Activated T-cell treated with anti-CD3 and anti-CD28 coated beads, Interleukin-2, amount 50 U/mL, for 4 hours (primary cell): ENCODE data around the gene ZNF385B. TPM values are rescaled to one million over a fixed set of nuclear protein-coding genes. Genes with fewer than 3 reads are reported as not detected.
"Not testable (repeated sequence)": the region's sequence is repeated elsewhere in the genome, so short reads cannot be mapped to it uniquely, and the experiment has no call there.

Experiments used
- ATAC-seq, 2 donors: fragments of 200-7000 bp; cut with Tn5 transposase; one replicate each; pipeline ENCODE4 v1.10.0; 2021
- DNase-seq: peaks from one replicate; pipeline ENCODE4 v3.0.0-alpha.2; 2020
- H3K27me3 Mint-ChIP-seq: one replicate; pipeline ENCODE4 v1.8.0; 2021; ENCODE audit warnings: low read depth, mixed read lengths
- H3K36me3 Mint-ChIP-seq: one replicate; pipeline ENCODE4 v1.8.0; 2022; ENCODE audit warnings: mixed read lengths; ENCODE audit not compliant: insufficient read depth
- H3K4me1 Mint-ChIP-seq: one replicate; pipeline ENCODE4 v1.8.0; 2021; ENCODE audit warnings: low read depth, mixed read lengths
- H3K4me3 Mint-ChIP-seq: one replicate; pipeline ENCODE4 v1.8.0; 2021; ENCODE audit warnings: mild to moderate bottlenecking, moderate library complexity, mixed read lengths
- H3K9me3 Mint-ChIP-seq: one replicate; pipeline ENCODE4 v1.8.0; 2021; ENCODE audit warnings: mixed read lengths
- total RNA-seq, 3 donors: library from RNA; stranded (reverse); gene quantifications; one replicate each; pipeline ENCODE4 v1.2.1, GENCODE V29; 2021

Gene ZNF385B
- total RNA-seq, 3 donors from 2014 or later: 0.08 TPM; not detected in 2

DNA sequence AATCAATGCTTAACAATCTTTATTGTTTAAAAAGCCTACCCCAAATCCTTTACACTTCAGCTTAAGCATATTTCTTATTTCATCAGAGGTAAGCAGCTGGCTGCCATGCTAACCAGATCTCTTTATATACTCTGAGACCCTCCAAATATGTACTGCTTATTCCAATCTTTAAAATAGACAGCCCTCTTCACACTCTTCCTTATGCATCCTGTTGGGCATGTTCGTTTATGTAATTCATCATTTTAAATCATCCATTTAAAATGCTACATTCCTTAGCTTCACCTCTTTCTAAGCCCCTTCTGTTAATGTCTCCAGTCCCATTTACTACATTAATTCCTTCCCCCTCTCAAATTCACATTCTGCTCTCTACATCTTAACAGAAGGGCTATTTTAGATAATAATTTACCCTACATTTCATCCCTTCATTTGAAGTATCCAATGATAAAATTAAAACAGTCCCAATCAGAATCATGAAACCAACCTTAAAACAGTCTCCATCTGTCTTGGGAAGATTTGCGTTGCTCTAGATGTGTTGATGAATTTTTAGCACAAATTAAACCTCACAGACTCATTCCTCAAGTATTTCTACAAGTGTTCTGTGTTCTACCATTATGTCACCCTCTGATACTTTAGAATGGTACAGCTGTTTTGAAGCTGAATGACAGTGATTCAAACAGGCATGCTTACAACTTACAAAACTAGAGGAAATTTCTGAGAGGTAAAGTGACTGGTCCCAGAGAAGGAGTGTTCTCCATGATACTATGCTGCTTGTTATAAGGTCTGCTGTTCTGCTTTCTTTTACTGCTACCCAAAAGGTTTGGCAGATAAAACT lies 59.1 kb downstream of the ZNF385B start:
- Mint-ChIP-seq H3K9me3 (no peaks in the 10 kb centered on the region), H3K4me3 (no peak overlapping the region), H3K4me1 (no peaks in the 10 kb centered on the region), H3K27me3 (peaks cover 5% of the 10 kb centered on the region), H3K36me3 (no peaks in the 10 kb centered on the region)
- no peak for DNase-seq
- ATAC-seq: no peak

DNA sequence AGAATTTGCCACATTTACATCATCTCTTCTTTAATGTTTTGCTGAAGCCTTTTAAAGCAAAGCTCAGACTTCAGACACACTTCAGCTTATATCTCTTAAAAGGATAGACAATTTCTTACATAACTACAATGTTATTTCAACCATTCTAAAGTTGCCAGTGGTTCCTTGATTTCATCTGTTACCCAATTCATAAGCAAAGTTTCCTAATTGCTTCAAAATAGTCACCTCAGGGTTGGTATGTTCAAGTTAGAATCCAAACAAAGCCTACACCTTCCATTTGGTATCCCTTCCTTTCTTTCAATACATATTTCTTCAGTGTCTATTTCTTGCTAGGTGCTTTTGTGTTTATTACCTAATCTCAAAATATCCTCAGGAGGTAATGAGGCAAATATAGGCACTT lies 60.6 kb downstream of the ZNF385B start:
- H3K4me3 Mint-ChIP-seq: no peak overlapping the region
- H3K36me3 Mint-ChIP-seq: no peaks in the 10 kb centered on the region
- H3K27me3 Mint-ChIP-seq: peaks cover 4% of the 10 kb centered on the region
- ATAC-seq (no peak), DNase-seq (no peak)
- no peaks in the 10 kb centered on the region for H3K9me3 Mint-ChIP-seq
- H3K4me1 Mint-ChIP-seq: no peaks in the 10 kb centered on the region

DNA sequence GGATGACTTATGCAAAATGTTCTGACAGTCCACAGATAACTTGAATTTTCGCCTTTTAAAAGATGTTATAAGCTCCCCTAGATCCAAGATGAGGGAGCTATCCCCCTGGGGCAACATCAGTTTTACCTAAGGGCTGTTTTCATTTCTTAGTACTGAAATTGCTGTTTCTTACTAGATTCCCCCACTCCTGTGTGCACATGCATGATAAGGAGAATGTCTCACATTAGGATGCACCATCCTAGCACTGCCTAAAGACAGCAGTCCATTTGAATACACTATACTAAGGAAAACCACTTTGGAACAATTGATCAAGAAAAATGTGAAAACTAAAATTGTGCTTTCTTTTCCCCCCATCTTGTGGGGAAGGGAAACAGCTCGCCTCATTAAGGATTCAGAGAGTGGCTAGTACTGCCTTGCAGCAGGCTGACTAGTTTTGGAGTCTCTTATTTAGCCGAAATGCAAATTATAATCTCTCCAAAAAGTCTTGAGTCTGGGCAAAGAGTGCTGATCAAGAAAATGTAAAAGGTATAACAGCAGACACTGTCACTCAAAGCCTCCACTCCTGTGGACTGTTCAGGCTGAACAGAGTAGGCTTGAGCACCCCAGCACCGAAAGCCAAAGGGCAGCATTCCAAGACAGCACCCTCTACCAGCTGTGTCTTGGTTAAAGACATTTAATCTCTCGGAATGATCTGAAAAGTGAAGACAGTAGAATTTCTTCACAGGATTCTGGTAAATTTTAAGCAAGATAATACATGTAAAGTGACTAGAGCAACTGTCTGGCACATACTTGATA lies 65.0 kb downstream of the ZNF385B start:
- H3K27me3 Mint-ChIP-seq: no peaks in the 10 kb centered on the region
- H3K9me3 Mint-ChIP-seq: no peaks in the 10 kb centered on the region
- ATAC-seq (no peak), DNase-seq (no peak)
- H3K4me3 Mint-ChIP-seq: no peak overlapping the region
- no peaks in the 10 kb centered on the region for H3K36me3 Mint-ChIP-seq
- no peaks in the 10 kb centered on the region for H3K4me1 Mint-ChIP-seq

DNA sequence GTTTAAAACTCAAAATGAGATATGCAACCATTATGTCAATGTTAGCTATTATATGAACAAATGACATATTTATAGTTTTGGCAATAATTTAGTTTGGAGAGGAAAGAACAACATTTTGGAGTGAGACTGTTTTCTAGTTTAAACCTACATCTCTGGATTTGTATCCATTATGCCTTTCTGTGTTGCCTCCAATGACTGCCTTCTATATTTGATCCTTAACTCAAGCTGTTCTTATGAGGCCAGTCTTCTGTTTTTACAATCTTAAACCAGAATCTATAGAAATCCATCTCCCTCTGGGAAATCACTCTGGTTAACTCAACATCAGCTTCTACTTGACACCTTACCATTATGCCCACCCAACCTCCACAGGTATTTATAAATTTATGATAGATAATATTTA lies 67.5 kb downstream of the ZNF385B start:
- no peaks in the 10 kb centered on the region for H3K9me3 Mint-ChIP-seq
- no peak for ATAC-seq
- no peaks in the 10 kb centered on the region for H3K36me3 Mint-ChIP-seq
- no peak for DNase-seq
- H3K4me3 Mint-ChIP-seq: no peak overlapping the region
- no peaks in the 10 kb centered on the region for H3K4me1 Mint-ChIP-seq
- H3K27me3 Mint-ChIP-seq: no peaks in the 10 kb centered on the region

DNA sequence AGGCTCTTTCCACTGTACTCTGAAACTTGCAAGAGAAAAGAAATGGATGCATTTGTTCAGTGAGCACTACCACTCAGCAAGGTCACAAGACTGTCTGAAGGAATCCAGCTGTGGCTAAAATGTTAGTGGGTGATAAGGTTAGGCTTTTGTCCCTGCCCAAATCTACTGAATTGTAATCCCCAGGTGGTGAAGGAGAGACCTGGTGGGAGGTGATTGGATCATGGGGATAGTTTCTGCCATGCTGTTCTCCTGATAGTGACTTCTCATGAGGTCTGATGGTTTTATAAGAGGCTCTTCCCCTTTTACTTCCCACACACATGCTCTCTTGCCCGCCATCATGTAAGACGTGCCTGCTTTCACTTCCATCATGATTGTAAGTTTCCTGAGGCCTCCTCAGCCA lies 68.2 kb downstream of the ZNF385B start:
- Mint-ChIP-seq H3K4me3 (no peak overlapping the region), H3K9me3 (no peaks in the 10 kb centered on the region), H3K27me3 (no peaks in the 10 kb centered on the region)

DNA sequence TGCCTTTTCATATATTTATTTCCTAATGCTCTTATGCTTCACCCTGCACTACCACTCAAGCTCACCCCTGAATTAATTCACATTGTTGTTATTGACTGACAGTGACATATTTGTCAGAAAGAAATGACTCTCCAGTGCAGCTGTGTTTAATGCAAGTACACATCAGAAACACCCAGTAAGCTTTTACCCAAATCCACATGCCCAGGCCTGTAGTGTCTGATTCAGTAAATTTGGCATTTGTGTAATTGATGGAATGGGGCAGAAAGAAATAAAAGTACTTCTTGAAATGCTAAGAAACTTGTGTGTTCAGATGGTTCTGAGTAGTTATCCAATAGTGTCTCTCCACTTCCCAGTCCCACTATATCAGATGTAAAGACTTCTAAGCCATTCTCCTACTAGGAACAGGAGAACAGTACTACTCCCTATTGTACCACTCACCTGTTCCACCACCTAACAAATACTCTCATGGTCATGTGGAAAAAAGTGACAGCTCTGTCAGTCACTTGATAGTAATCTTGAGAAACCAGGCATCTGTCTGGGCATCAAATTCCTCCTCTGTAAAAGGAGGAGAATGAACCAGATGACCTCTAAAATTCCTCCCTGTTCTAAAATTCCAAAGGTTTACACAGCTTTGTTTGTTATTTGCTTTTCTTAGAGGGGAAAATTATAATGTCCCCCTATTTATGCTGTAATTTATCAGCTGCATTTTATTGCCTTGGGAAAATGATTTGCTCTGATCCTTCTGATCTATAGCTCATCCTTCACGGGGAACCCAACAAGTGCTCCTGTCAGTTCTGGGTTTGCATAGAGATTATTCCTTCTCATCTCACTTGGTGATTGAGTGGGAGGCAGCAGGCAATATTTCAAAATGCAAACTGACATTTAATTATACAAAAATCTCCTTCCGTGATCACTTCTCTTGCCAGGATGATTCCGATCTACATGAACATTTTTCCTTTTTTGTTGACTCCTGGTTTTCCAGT lies 70.9 kb downstream of the ZNF385B start:
- Mint-ChIP-seq H3K4me1 (no peaks in the 10 kb centered on the region), H3K27me3 (no peaks in the 10 kb centered on the region), H3K36me3 (no peaks in the 10 kb centered on the region), H3K4me3 (no peak overlapping the region), H3K9me3 (no peaks in the 10 kb centered on the region)
- DNase-seq: no peak
- ATAC-seq: no peak

More for the DNA sequence above, 68.2 kb downstream of the ZNF385B start:
- ATAC-seq (no peak), DNase-seq (no peak)
- H3K36me3 Mint-ChIP-seq: no peaks in the 10 kb centered on the region
- no peaks in the 10 kb centered on the region for H3K4me1 Mint-ChIP-seq

DNA sequence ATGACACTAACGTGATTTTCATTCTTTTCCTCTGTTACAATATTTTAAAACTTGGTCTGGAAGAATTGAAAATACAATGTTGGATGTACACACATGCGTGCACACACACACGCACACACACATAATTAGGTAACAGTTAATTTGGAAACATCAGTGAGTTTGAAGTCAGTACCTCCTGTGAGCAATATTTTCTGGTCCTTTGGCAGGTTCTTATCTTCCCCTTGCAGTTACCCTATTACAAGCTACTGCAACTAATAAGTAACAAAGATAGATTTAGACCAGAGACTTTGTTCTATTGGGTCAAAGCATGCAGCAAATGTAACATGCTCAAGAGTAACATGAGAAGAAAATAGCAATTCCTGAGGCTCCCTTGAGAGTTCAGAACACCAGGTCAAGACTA lies 73.3 kb downstream of the ZNF385B start:
- Mint-ChIP-seq H3K4me3 (no peak overlapping the region), H3K27me3 (no peaks in the 10 kb centered on the region), H3K9me3 (peaks cover 4% of the 10 kb centered on the region), H3K36me3 (no peaks in the 10 kb centered on the region), H3K4me1 (no peaks in the 10 kb centered on the region)
- no peak for ATAC-seq
- no peak for DNase-seq

DNA sequence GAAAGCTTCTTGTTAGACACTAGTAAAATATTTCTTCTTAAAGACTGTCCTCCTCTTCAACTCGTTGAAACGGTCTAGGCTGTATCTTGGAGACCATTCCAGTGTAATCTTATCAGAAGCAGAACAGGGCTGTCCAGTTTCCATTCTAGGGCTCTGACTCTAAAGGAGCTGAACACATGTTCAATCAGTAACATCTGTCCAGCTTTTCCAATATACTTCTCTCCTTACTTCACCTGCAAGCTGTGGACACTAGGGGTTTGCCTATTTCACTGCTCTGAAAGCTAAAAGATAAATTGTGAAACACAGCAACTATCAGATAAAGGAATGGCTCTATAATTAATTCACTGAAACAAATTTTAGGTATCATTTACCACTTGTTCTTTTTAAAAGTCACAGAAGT lies 73.8 kb downstream of the ZNF385B start:
- H3K4me3 Mint-ChIP-seq: no peak overlapping the region
- peaks cover 4% of the 10 kb centered on the region for H3K9me3 Mint-ChIP-seq
- no peaks in the 10 kb centered on the region for H3K27me3 Mint-ChIP-seq
- no peak for ATAC-seq
- no peaks in the 10 kb centered on the region for H3K4me1 Mint-ChIP-seq
- no peaks in the 10 kb centered on the region for H3K36me3 Mint-ChIP-seq
- no peak for DNase-seq

DNA sequence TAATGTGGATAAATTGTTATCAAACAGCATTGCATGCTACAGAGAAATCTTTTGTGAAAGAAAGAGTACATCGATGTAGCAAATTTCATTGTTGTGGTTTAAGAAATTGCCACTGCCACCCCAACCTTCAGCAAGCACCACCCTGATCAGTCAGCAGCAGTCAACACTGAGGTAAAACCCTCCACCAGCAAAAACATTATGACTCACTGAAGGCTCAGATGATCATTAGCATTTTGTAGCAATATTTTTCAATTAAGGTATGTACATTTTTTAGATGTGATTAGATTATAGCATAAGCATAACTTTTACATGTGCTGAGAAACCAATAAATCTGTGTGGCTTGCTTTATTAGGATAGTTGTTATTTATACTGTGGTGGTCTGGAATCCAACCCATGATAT lies 75.5 kb downstream of the ZNF385B start:
- no peak for ATAC-seq
- no peak for DNase-seq
- H3K27me3 Mint-ChIP-seq: no peaks in the 10 kb centered on the region

DNA sequence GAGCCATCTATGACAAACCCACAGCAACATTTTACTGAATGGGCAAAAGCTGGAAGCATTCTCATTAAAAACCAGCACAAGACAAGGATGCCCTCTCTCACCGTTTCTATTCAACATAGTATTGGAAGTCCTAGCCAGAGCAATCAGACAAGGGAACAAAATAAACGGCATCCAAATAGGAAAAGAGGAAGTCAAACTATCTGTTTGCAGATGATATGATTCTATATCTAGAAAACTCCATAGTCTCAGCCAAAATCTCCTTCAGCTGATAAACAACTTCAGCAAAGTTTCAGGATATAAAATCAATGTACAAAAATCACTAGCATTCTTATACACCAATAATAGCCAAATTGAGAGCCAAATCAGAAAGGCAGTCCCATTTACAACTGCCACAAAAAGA lies 79.1 kb downstream of the ZNF385B start:
- H3K9me3 Mint-ChIP-seq, ATAC-seq, H3K36me3 Mint-ChIP-seq, H3K4me1 Mint-ChIP-seq, H3K4me3 Mint-ChIP-seq, H3K27me3 Mint-ChIP-seq, DNase-seq: not testable (repeated sequence)

More for the DNA sequence above, 75.5 kb downstream of the ZNF385B start:
- H3K36me3 Mint-ChIP-seq: no peaks in the 10 kb centered on the region
- peaks cover 4% of the 10 kb centered on the region for H3K9me3 Mint-ChIP-seq
- H3K4me3 Mint-ChIP-seq: no peak overlapping the region
- no peaks in the 10 kb centered on the region for H3K4me1 Mint-ChIP-seq

DNA sequence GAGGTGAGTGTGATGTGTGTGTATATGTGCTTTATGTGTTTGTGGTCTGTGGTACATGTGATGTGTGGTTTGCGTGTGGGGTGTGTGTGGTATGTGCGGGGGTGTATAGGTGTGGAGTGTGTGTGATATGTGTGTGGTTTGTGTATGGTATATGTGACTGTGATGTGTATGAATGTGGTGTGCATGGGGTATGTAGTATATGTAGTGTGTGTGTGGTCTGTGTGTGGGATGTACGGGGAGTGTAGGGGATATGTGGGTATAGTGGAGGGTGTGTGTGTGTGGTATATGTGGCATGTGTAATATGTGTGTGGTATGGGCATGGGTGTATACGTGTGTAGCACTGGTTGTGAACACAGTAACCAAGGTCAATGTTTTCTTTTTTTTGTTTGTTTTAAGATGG lies 87.4 kb downstream of the ZNF385B start:
- ATAC-seq (no peak), DNase-seq (no peak)
- Mint-ChIP-seq H3K4me3 (no peak overlapping the region), H3K9me3 (no peaks in the 10 kb centered on the region), H3K27me3 (peaks cover 12% of the 10 kb centered on the region), H3K4me1 (no peaks in the 10 kb centered on the region), H3K36me3 (no peaks in the 10 kb centered on the region)

DNA sequence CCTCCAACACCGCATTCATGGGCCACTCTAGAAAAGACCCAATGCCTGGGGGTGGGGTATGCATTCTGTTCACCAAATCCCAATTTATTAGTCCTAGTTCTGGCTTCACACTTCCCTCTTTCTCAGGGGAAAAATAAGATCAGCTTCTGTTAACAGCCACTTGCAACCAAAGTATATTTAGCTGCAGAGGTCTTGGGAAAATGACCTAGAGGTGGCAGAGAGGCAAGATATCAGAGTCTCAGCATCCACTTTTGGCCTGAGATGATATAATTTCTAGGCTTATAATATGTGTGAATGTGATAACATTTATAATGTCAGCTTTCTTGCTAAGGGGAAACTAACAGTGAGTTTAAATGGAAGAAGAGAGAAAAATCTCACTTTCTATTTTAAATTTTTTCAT lies 89.1 kb downstream of the ZNF385B start:
- Mint-ChIP-seq H3K9me3 (no peaks in the 10 kb centered on the region), H3K4me1 (no peaks in the 10 kb centered on the region), H3K36me3 (no peaks in the 10 kb centered on the region), H3K4me3 (no peak overlapping the region), H3K27me3 (peaks cover 13% of the 10 kb centered on the region)
- DNase-seq: no peak
- no peak for ATAC-seq

DNA sequence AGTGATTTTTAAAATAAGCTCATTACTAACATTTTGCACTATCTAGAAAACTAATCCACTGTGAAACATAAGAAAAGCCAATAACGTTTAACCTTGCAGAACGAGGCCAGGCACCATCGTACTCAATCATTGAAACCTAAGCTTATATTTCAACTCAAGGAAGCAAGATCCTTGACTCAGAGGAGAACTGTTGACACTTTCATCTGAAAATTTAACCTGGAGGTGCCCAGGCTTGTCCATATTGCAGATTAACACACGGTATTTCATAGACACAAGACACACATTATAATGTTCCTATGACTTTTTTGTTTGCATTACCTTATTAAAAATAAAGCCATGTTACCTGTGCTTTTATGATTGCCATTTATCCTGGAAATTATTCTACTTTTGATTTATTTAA lies 89.6 kb downstream of the ZNF385B start:
- Mint-ChIP-seq H3K9me3 (no peaks in the 10 kb centered on the region), H3K27me3 (peaks cover 13% of the 10 kb centered on the region), H3K4me3 (no peak overlapping the region), H3K36me3 (no peaks in the 10 kb centered on the region), H3K4me1 (no peaks in the 10 kb centered on the region)
- DNase-seq: no peak
- ATAC-seq: no peak

DNA sequence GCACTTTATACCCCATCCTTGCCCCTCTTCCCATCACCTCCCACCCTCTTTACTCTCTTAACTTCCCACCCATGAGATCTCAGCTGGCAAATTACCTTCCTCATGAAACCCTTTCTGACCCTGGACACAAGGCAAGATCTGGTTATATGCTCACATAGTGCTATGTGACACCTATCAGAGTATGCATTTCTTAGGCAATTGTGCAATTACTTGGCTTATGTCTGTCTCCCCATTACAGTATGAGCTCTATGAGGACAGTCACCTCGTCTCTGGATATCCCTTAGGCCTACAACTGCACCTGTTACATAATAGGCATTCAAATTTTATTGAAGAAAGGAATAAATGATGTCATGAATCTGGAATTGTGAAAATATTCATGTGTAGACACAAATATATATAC lies 91.4 kb downstream of the ZNF385B start:
- peaks cover 7% of the 10 kb centered on the region for H3K27me3 Mint-ChIP-seq
- no peak for DNase-seq
- no peak overlapping the region for H3K4me3 Mint-ChIP-seq
- H3K9me3 Mint-ChIP-seq: peaks cover 1% of the 10 kb centered on the region
- H3K4me1 Mint-ChIP-seq: no peaks in the 10 kb centered on the region
- no peak for ATAC-seq
- H3K36me3 Mint-ChIP-seq: no peaks in the 10 kb centered on the region
